ENCODE measurements around the gene LRRC43. TPM values are rescaled to one million over a fixed set of nuclear protein-coding genes. Genes with fewer than 3 reads are reported as not detected.

LRRC43 gene
- total and polyA plus RNA-seq, 2 experiments from 2014 or later: 0.45 TPM; not detected in 1

DNA sequence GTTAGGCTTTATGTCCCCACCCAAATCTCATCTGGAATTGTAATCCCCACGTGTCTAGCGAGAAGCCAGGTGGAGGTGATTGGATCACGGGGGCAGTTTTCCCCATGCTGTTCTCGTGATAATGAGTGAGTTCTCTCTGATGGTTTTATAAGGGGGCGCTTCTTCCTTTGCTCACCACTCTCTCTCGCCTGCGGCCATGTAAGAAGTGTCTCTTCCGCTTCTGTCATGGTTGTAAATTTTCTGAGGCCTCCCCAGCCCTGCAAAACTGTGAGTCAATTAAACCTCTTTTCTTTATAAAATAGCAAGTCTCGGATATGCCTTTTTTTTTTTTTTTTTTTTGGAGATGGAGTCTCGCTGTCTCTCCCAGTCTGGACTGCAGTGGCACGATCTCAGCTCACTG is 22.2 kb upstream of the LRRC43 start (continued):
- TF ChIP-seq, protein P1, sequence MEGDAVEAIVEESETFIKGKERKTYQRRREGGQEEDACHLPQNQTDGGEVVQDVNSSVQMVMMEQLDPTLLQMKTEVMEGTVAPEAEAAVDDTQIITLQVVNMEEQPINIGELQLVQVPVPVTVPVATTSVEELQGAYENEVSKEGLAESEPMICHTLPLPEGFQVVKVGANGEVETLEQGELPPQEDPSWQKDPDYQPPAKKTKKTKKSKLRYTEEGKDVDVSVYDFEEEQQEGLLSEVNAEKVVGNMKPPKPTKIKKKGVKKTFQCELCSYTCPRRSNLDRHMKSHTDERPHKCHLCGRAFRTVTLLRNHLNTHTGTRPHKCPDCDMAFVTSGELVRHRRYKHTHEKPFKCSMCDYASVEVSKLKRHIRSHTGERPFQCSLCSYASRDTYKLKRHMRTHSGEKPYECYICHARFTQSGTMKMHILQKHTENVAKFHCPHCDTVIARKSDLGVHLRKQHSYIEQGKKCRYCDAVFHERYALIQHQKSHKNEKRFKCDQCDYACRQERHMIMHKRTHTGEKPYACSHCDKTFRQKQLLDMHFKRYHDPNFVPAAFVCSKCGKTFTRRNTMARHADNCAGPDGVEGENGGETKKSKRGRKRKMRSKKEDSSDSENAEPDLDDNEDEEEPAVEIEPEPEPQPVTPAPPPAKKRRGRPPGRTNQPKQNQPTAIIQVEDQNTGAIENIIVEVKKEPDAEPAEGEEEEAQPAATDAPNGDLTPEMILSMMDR (conservative IDR thresholded peaks at IDR 0.05; ENCODE audit: low read depth in 2 of 2): no peak
- no peak for TF ChIP-seq EZH2phosphoT487 (IDR thresholded peaks at IDR 0.05; ENCODE audit: unreplicated experiment)
- TF ChIP-seq EZH2 (IDR thresholded peaks at IDR 0.05; ENCODE audit: low read depth, unreplicated experiment): no peak
- TF ChIP-seq, protein P2, sequence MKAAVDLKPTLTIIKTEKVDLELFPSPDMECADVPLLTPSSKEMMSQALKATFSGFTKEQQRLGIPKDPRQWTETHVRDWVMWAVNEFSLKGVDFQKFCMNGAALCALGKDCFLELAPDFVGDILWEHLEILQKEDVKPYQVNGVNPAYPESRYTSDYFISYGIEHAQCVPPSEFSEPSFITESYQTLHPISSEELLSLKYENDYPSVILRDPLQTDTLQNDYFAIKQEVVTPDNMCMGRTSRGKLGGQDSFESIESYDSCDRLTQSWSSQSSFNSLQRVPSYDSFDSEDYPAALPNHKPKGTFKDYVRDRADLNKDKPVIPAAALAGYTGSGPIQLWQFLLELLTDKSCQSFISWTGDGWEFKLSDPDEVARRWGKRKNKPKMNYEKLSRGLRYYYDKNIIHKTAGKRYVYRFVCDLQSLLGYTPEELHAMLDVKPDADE (IDR thresholded peaks at IDR 0.05): no peak

DNA sequence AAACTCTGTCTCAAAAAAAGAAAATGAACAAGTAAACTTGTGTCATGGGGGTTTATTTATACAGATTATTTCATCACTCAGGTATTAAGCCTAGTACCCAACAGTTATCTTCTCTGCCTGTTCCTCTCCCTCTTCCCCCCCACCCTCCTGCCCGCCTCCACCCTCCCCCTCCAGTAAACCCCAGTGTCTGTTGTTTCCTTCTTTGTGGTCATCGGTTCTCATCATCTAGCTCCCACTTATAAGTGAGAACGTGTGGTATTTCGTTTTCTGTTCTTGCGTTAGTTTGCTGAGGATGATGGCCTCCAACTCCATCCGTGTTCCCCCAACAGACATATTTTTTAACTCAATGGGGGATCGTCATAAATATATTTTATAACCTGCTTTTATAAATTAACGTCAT is 21.2 kb upstream of the LRRC43 start:
- H3K9me2 ChIP-seq (ENCODE audit: insufficient read depth): no peaks in the 10 kb centered on the region
- no peak overlapping the region for H3K4me3 ChIP-seq
- no peaks in the 10 kb centered on the region for H3K79me2 ChIP-seq (replicated peaks; ENCODE audit: insufficient read depth)
- H3K36me3 ChIP-seq (ENCODE audit: insufficient read depth): no peaks in the 10 kb centered on the region
- no peaks in the 10 kb centered on the region for H3K9me3 Mint-ChIP-seq
- no peaks in the 10 kb centered on the region for H3K4me1 Mint-ChIP-seq
- ATAC-seq: no peak
- no peak overlapping the region for H3K4me3 Mint-ChIP-seq
- H3K36me3 Mint-ChIP-seq (ENCODE audit: low read depth): no peaks in the 10 kb centered on the region
- no peak overlapping the region for H3K4me2 ChIP-seq
- no peak overlapping the region for H2AFZ ChIP-seq
- DNase-seq (ENCODE audit: low spot score): no peak
- no peaks in the 10 kb centered on the region for H3K27me3 ChIP-seq (ENCODE audit: insufficient read depth)
- no peak overlapping the region for H3K27ac ChIP-seq (ENCODE audit: low read depth)
- H3K4me1 ChIP-seq (ENCODE audit: insufficient read depth): no peaks in the 10 kb centered on the region
- H3K27me3 Mint-ChIP-seq (ENCODE audit: insufficient read depth, low read depth, poor library complexity): no peaks in the 10 kb centered on the region
- H3K27ac Mint-ChIP-seq: no peak overlapping the region
- H3F3A ChIP-seq (replicated peaks; ENCODE audit: low read depth): no peaks in the 10 kb centered on the region
- H4K20me1 ChIP-seq (replicated peaks; ENCODE audit: insufficient read depth): no peaks in the 10 kb centered on the region
- TF ChIP-seq ZNF331 (CRISPR knock-in tag; IDR thresholded peaks at IDR 0.05; ENCODE audit: low read depth) (no peak), ZNF114 (CRISPR knock-in tag; IDR thresholded peaks at IDR 0.05) (no peak), NANOG (IDR thresholded peaks at IDR 0.05; ENCODE audit: borderline replicate concordance) (no peak), JUNB (IDR thresholded peaks at IDR 0.05; ENCODE audit: unreplicated experiment) (no peak), EZH2phosphoT487 (IDR thresholded peaks at IDR 0.05; ENCODE audit: unreplicated experiment) (no peak)
- TF ChIP-seq, protein P1 (conservative IDR thresholded peaks at IDR 0.05; ENCODE audit: low read depth in 2 of 2): no peak
- TF ChIP-seq, protein P2 (IDR thresholded peaks at IDR 0.05): no peak
- TF ChIP-seq, protein P3, sequence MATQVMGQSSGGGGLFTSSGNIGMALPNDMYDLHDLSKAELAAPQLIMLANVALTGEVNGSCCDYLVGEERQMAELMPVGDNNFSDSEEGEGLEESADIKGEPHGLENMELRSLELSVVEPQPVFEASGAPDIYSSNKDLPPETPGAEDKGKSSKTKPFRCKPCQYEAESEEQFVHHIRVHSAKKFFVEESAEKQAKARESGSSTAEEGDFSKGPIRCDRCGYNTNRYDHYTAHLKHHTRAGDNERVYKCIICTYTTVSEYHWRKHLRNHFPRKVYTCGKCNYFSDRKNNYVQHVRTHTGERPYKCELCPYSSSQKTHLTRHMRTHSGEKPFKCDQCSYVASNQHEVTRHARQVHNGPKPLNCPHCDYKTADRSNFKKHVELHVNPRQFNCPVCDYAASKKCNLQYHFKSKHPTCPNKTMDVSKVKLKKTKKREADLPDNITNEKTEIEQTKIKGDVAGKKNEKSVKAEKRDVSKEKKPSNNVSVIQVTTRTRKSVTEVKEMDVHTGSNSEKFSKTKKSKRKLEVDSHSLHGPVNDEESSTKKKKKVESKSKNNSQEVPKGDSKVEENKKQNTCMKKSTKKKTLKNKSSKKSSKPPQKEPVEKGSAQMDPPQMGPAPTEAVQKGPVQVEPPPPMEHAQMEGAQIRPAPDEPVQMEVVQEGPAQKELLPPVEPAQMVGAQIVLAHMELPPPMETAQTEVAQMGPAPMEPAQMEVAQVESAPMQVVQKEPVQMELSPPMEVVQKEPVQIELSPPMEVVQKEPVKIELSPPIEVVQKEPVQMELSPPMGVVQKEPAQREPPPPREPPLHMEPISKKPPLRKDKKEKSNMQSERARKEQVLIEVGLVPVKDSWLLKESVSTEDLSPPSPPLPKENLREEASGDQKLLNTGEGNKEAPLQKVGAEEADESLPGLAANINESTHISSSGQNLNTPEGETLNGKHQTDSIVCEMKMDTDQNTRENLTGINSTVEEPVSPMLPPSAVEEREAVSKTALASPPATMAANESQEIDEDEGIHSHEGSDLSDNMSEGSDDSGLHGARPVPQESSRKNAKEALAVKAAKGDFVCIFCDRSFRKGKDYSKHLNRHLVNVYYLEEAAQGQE (IDR thresholded peaks at IDR 0.05; ENCODE audit: unreplicated experiment): no peak

All from GM23338 (cell line).